Chondrocyte (in vitro differentiated cells): Measurements from ENCODE around the gene DLL4. TPM values are rescaled to one million over a fixed set of nuclear protein-coding genes. Genes with fewer than 3 reads are reported as not detected.
A peak's percentile ranks its signal among the peaks of the same experiment; 100 is the strongest.

Experiments used
- DNase-seq: peaks from one replicate; pipeline ENCODE4 v3.0.0; 2021; ENCODE audit warnings: mixed read lengths, low spot score
- H3K27ac Mint-ChIP-seq: one replicate; pipeline ENCODE4 v1.8.0; 2021; ENCODE audit warnings: mild to moderate bottlenecking, moderate library complexity, mixed read lengths; ENCODE audit not compliant: unreplicated experiment
- H3K27me3 Mint-ChIP-seq: 2 replicates; pipeline ENCODE4 v1.8.0; 2021; ENCODE audit warnings: low read depth, mixed read lengths
- H3K36me3 Mint-ChIP-seq: 2 replicates; pipeline ENCODE4 v1.8.0; 2021; ENCODE audit warnings: low read depth, mixed read lengths
- H3K4me1 Mint-ChIP-seq: 2 replicates; pipeline ENCODE4 v1.8.0; 2021; ENCODE audit warnings: low read depth, mild to moderate bottlenecking, mixed read lengths
- H3K4me3 Mint-ChIP-seq: one replicate; pipeline ENCODE4 v1.8.0; 2021; ENCODE audit warnings: mild to moderate bottlenecking, moderate library complexity, mixed read lengths; ENCODE audit not compliant: unreplicated experiment
- H3K9me3 Mint-ChIP-seq: 2 replicates; pipeline ENCODE4 v1.8.0; 2021; ENCODE audit warnings: low read depth, mixed read lengths
- CTCF ChIP-seq: fragments of 200-600 bp; sonication (generic); IDR thresholded peaks from 2 replicates; pipeline ENCODE4 v1.5.0; 2021; ENCODE audit warnings: antibody characterized with exemption, mild to moderate bottlenecking, moderate library complexity
- total RNA-seq: library from RNA; stranded (reverse); gene quantifications from 3 replicates; pipeline ENCODE4 v1.2.1, GENCODE V29; 2021

DLL4 gene
- total RNA-seq, 1 donor from 2014 or later: 0.45 TPM

- no peak for DNase-seq
- no peak for TF ChIP-seq CTCF
- peaks cover 46% of the 10 kb centered on the region for H3K36me3 Mint-ChIP-seq
- no peaks in the 10 kb centered on the region for H3K27me3 Mint-ChIP-seq
- no peak overlapping the region for H3K27ac Mint-ChIP-seq
- H3K4me1 Mint-ChIP-seq: peaks cover 41% of the 10 kb centered on the region
- no peaks in the 10 kb centered on the region for H3K9me3 Mint-ChIP-seq
- H3K4me3 Mint-ChIP-seq: no peak overlapping the region
Measured at GRCh38 chr15:40978141-40978540, 49.0 kb downstream of the DLL4 start.

GRCh38 chr15:40978562-40978961 lies 49.4 kb downstream of the DLL4 start:
- no peak overlapping the region for H3K4me3 Mint-ChIP-seq
- no peaks in the 10 kb centered on the region for H3K9me3 Mint-ChIP-seq
- peaks cover 45% of the 10 kb centered on the region for H3K4me1 Mint-ChIP-seq
- TF ChIP-seq CTCF: no peak
- DNase-seq: no peak
- H3K27ac Mint-ChIP-seq: no peak overlapping the region
- H3K36me3 Mint-ChIP-seq: peaks cover 49% of the 10 kb centered on the region
- no peaks in the 10 kb centered on the region for H3K27me3 Mint-ChIP-seq

GRCh38 chr15:40981186-40981585 lies 52.0 kb downstream of the DLL4 start:
- no peak overlapping the region for H3K4me3 Mint-ChIP-seq
- peaks cover 54% of the 10 kb centered on the region for H3K36me3 Mint-ChIP-seq
- DNase-seq: no peak
- TF ChIP-seq CTCF: no peak
- H3K27me3 Mint-ChIP-seq: no peaks in the 10 kb centered on the region
- peaks cover 65% of the 10 kb centered on the region for H3K4me1 Mint-ChIP-seq
- no peaks in the 10 kb centered on the region for H3K9me3 Mint-ChIP-seq
- H3K27ac Mint-ChIP-seq: no peak overlapping the region

GRCh38 chr15:40982855-40983254 lies 53.7 kb downstream of the DLL4 start:
- no peaks in the 10 kb centered on the region for H3K27me3 Mint-ChIP-seq
- H3K36me3 Mint-ChIP-seq: peaks cover 58% of the 10 kb centered on the region
- DNase-seq: no peak
- H3K4me1 Mint-ChIP-seq: peaks cover 55% of the 10 kb centered on the region
- peak overlapping the region; percentile 90 for H3K27ac Mint-ChIP-seq
- peak; percentile 34 for TF ChIP-seq CTCF
- H3K4me3 Mint-ChIP-seq: no peak overlapping the region
- H3K9me3 Mint-ChIP-seq: no peaks in the 10 kb centered on the region

- Mint-ChIP-seq H3K4me1 (peaks cover 55% of the 10 kb centered on the region), H3K4me3 (no peak overlapping the region), H3K9me3 (no peaks in the 10 kb centered on the region), H3K27ac (peak overlapping the region; percentile 83), H3K27me3 (no peaks in the 10 kb centered on the region), H3K36me3 (peaks cover 50% of the 10 kb centered on the region)
- TF ChIP-seq CTCF: no peak
- DNase-seq: no peak
Measured at GRCh38 chr15:40984406-40984805, 55.3 kb downstream of the DLL4 start.
